Testis (tissue), 3 donors: Measurements from ENCODE around the gene DDX56. TPM values are rescaled to one million over a fixed set of nuclear protein-coding genes. Genes with fewer than 3 reads are reported as not detected.

Experiments
- DNase-seq: peaks from one replicate; pipeline ENCODE4 v3.0.0-alpha.2; 2019
- H3K27ac ChIP-seq, 2 donors: fragments of 200-600 bp; sonication (generic); one replicate each; pipeline ENCODE4 v1.5.1; 2019
- H3K27me3 ChIP-seq: fragments of 200-600 bp; sonication (generic); one replicate; pipeline ENCODE4 v1.5.1; 2019
- H3K36me3 ChIP-seq: fragments of 200-600 bp; sonication (generic); one replicate; pipeline ENCODE4 v1.5.1; 2017; ENCODE audit warnings: low read depth; ENCODE audit errors: missing control alignments
- H3K4me1 ChIP-seq: fragments of 200-600 bp; sonication (generic); one replicate; pipeline ENCODE4 v1.5.1; 2019
- H3K4me3 ChIP-seq, 2 donors: fragments of 200-600 bp; sonication (generic); one replicate each; pipeline ENCODE4 v1.5.1; 2017 to 2019
- H3K9me3 ChIP-seq: fragments of 200-600 bp; sonication (generic); one replicate; pipeline ENCODE4 v1.5.1; 2017
- CTCF ChIP-seq, 3 experiments: fragments of 450-650 bp in 2 of 3; fragments of 200-600 bp in 1 of 3; sonication (generic) in 1 of 3; IDR thresholded peaks; one replicate each; pipeline ENCODE4 v1.5.1; 2016 to 2019; ENCODE audit warnings: antibody characterized with exemption in 3 of 3, mild to moderate bottlenecking in 2 of 3, moderate library complexity in 1 of 3
- POLR2A ChIP-seq: fragments of 450-650 bp; IDR thresholded peaks from one replicate; pipeline ENCODE4 v1.6.1; 2017; ENCODE audit warnings: antibody characterized with exemption, mild to moderate bottlenecking, moderate library complexity
- WGBS, 2 donors: methylation state at CpG; one replicate each; pipeline ENCODE4 v1.1.5; 2018; 5-methylcytosine and 5-hydroxymethylcytosine counted together
- intact Hi-C: fragments of 100-400 bp; cut with DNase I; formaldehyde crosslinking; loops from one replicate; pipeline ENCODE4 v1.15.1; 2023; ENCODE audit warnings: low total_unique reads
- polyA plus RNA-seq: library from polyadenylated mRNA; stranded (reverse); fragments of 350-450 nt; fragmentation: Illumina TruSeq; extraction: RNeasy Lipid Tissue Mini Kit (QIAGEN cat#74804); gene quantifications from one replicate; pipeline ENCODE4 v1.2.3, GENCODE V29; 2014; ENCODE audit warnings: low read depth, low replicate concordance; ENCODE audit not compliant: insufficient read depth
- total RNA-seq, 2 donors: library from RNA; depleted of rRNA; stranded (reverse); fragments of >200 nt; gene quantifications; one replicate each; pipeline ENCODE4 v1.2.3, GENCODE V29; 2016

The DDX56 gene
- total and polyA plus RNA-seq, 3 donors from 2014 or later = 58.8 to 72.8 (median 68.8) TPM

- Histone ChIP-seq H3K4me1 (no peaks in the 10 kb centered on the region), H3K9me3 (no peaks in the 10 kb centered on the region), H3K27ac (no peak overlapping the region), H3K27me3 (no peaks in the 10 kb centered on the region), H3K4me3 (no peak overlapping the region), H3K36me3 (no peaks in the 10 kb centered on the region)
- intact Hi-C loops = no loop called here
- no peak for DNase-seq
- 88 to 97% methylated on average over 3 of the region's 3 CpGs for WGBS, 2 donors
- no peak for TF ChIP-seq POLR2A
- no peak for TF ChIP-seq CTCF (IDR thresholded peaks at IDR 0.05)
Measured at GRCh38 chr7:44522315-44522714, 51.4 kb downstream of the DDX56 start.

GRCh38 chr7:44521347-44522095, 52.2 kb downstream of the DDX56 start:
- H3K4me1 ChIP-seq = no peaks in the 10 kb centered on the region
- WGBS, 2 donors = 81 to 83% methylated on average over 13 to 15 of the region's 15 CpGs

GRCh38 chr7:44520574-44520973, 53.1 kb downstream of the DDX56 start:
- no peaks in the 10 kb centered on the region for H3K27me3 ChIP-seq
- 80 to 90% methylated on average over 1 to 5 of the region's 5 CpGs for WGBS, 2 donors
- intact Hi-C loops = no loop called here
- no peaks in the 10 kb centered on the region for H3K36me3 ChIP-seq
- DNase-seq = no peak
- TF ChIP-seq POLR2A (no peak), CTCF (IDR thresholded peaks at IDR 0.05) (no peak)
- H3K4me3 ChIP-seq = no peak overlapping the region
- H3K9me3 ChIP-seq = no peaks in the 10 kb centered on the region
- no peaks in the 10 kb centered on the region for H3K4me1 ChIP-seq
- no peak overlapping the region for H3K27ac ChIP-seq

More at GRCh38 chr7:44521347-44522095, 52.2 kb downstream of the DDX56 start:
- Histone ChIP-seq H3K4me3 (no peak overlapping the region), H3K27ac (no peak overlapping the region), H3K9me3 (no peaks in the 10 kb centered on the region), H3K36me3 (no peaks in the 10 kb centered on the region), H3K27me3 (no peaks in the 10 kb centered on the region)
- TF ChIP-seq CTCF (IDR thresholded peaks at IDR 0.05) (no peak), POLR2A (no peak)
- intact Hi-C loops = no loop called here
- no peak for DNase-seq

- Histone ChIP-seq H3K4me1 (no peaks in the 10 kb centered on the region), H3K27me3 (no peaks in the 10 kb centered on the region), H3K27ac (no peak overlapping the region), H3K4me3 (no peak overlapping the region), H3K36me3 (no peaks in the 10 kb centered on the region), H3K9me3 (no peaks in the 10 kb centered on the region)
- intact Hi-C loops = no loop called here
- WGBS, 2 donors = 77 to 87% methylated on average over 7 of the region's 7 CpGs
- DNase-seq = no peak
- TF ChIP-seq POLR2A = no peak
Measured at GRCh38 chr7:44519546-44519945, 54.2 kb downstream of the DDX56 start.

- Histone ChIP-seq H3K4me1 (no peaks in the 10 kb centered on the region), H3K9me3 (no peaks in the 10 kb centered on the region), H3K27me3 (no peaks in the 10 kb centered on the region), H3K36me3 (no peaks in the 10 kb centered on the region), H3K27ac (no peak overlapping the region), H3K4me3 (no peak overlapping the region)
- DNase-seq = no peak
- intact Hi-C loops = no loop called here
- TF ChIP-seq CTCF (IDR thresholded peaks at IDR 0.05) (no peak), POLR2A (no peak)
- whole genome bisulfite sequencing, 2 donors = 71 to 76% methylated on average over 3 of the region's 3 CpGs
Measured at GRCh38 chr7:44518761-44519160, 54.9 kb downstream of the DDX56 start.
